GM12878 (cell line): ENCODE results near the gene ATAD3A. TPM values are rescaled to one million over a fixed set of nuclear protein-coding genes. Genes with fewer than 3 reads are reported as not detected.
A peak's percentile ranks its signal among the peaks of the same experiment; 100 is the strongest.
"Not testable (repeated sequence)": the region's sequence is repeated elsewhere in the genome, so short reads cannot be mapped to it uniquely, and the experiment has no call there.

Source experiments
- ATAC-seq: fragments of 200-7000 bp; cut with Tn5 transposase; 3 replicates; pipeline ENCODE4 v1.9.1; 2020; ENCODE audit warnings: mild to moderate bottlenecking, moderate library complexity
- BruUV-seq: library from RNA; stranded (reverse); fragments of 400-500 nt; replicated peaks from 2 replicates; lab custom pipeline; 2021; lab: Mats Ljungman, UMichigan
- CTCF ChIA-PET: fragments of 300-600 bp; sonication (Branson Sonifier 250); formaldehyde crosslinking; extraction: SDS; loops from one replicate; lab custom pipeline; 2021; ENCODE audit warnings: inconsistent platforms; lab: Yijun Ruan, JAX
- POLR2A ChIA-PET: fragments of 350-600 bp; formaldehyde crosslinking; extraction: SDS; loops from one replicate; lab custom pipeline; 2021; ENCODE audit warnings: inconsistent platforms; lab: Charles Lee
- RAD21 ChIA-PET: fragments of 300-600 bp; sonication (Branson Sonifier 250); formaldehyde crosslinking; loops from one replicate; lab custom pipeline; 2023; ENCODE audit warnings: antibody characterized with exemption; ENCODE audit not compliant: unreplicated experiment; lab: Charles Lee
- SMC1A ChIA-PET: fragments of 300-600 bp; sonication (Branson Sonifier 250); formaldehyde crosslinking; loops from one replicate; lab custom pipeline; 2023; ENCODE audit not compliant: unreplicated experiment, uncharacterized antibody; lab: Charles Lee
- DNase-seq: peaks from one replicate; pipeline ENCODE4 v3.0.0-alpha.2; 2011; ENCODE audit warnings: low read depth, low spot score
- FAIRE-seq: peaks from 3 replicates; lab custom pipeline; 2011; peaks lifted over from hg19 to GRCh38; lab: Jason Lieb, UNC
- H2AFZ ChIP-seq: 2 replicates; pipeline ENCODE4 v1.6.0; 2011; ENCODE audit warnings: low read depth, low read length, control low read depth; ENCODE audit not compliant: control insufficient read depth
- H3K27ac ChIP-seq: 2 replicates; pipeline ENCODE4 v1.5.1; 2011; ENCODE audit warnings: control low read depth; ENCODE audit not compliant: control insufficient read depth, insufficient read depth
- H3K27me3 ChIP-seq, 2 experiments: replicated peaks in 1 of 2; 2 replicates each; pipeline versions ENCODE4 v1.6.0 to v1.6.1; 2011; ENCODE audit warnings: low read length in 1 of 2; ENCODE audit not compliant: control insufficient read depth in 2 of 2, insufficient read depth in 2 of 2
- H3K36me3 ChIP-seq, 2 experiments: 2 replicates each; pipeline ENCODE4 v1.5.1; 2011; ENCODE audit warnings: low read length in 1 of 2; ENCODE audit not compliant: control insufficient read depth in 2 of 2, insufficient read depth in 2 of 2
- H3K4me1 ChIP-seq: 2 replicates; pipeline ENCODE4 v1.6.1; 2011; ENCODE audit warnings: mild to moderate bottlenecking, low read length, moderate library complexity, mixed read lengths; ENCODE audit not compliant: control insufficient read depth, insufficient read depth
- H3K4me2 ChIP-seq: 2 replicates; pipeline ENCODE4 v1.6.0; 2011; ENCODE audit warnings: control low read depth; ENCODE audit not compliant: control insufficient read depth, insufficient read depth
- H3K4me3 ChIP-seq: fragments of 200-600 bp; sonication (generic); 2 replicates; pipeline ENCODE4 v1.5.1; 2016
- H3K79me2 ChIP-seq: 2 replicates; pipeline ENCODE4 v1.6.0; 2011; ENCODE audit warnings: low read length; ENCODE audit not compliant: control insufficient read depth, insufficient read depth
- H3K9ac ChIP-seq: 2 replicates; pipeline ENCODE4 v1.8.0; 2011; ENCODE audit warnings: low read length, control low read depth, mixed read lengths; ENCODE audit not compliant: control insufficient read depth, insufficient read depth
- H3K9me3 ChIP-seq: replicated peaks from 3 replicates; pipeline ENCODE4 v1.5.1; 2011; ENCODE audit warnings: mild to moderate bottlenecking, low read length; ENCODE audit not compliant: control insufficient read depth, insufficient read depth
- H4K20me1 ChIP-seq: 2 replicates; pipeline ENCODE4 v1.6.0; 2011; ENCODE audit not compliant: control insufficient read depth, insufficient read depth
- POLR2A ChIP-seq: IDR thresholded peaks from 2 replicates; pipeline ENCODE4 v1.6.1; 2011; ENCODE audit warnings: low read depth, mild to moderate bottlenecking, low read length
- TCF3 ChIP-seq: IDR thresholded peaks from 2 replicates; pipeline ENCODE4 v1.6.1; 2012; ENCODE audit warnings: low read depth, mild to moderate bottlenecking, low read length, borderline replicate concordance; ENCODE audit not compliant: insufficient read depth
- WGBS: methylation state at CpG from one replicate; pipeline ENCODE4 v1.1.6; 2016; ENCODE audit warnings: low lambda C conversion rate; ENCODE audit not compliant: insufficient replicate concordance, insufficient coverage; ENCODE audit errors: missing lambda C conversion rate; 5-methylcytosine and 5-hydroxymethylcytosine counted together
- in situ Hi-C: fragments of 300-500 bp; cut with MboI; formaldehyde crosslinking; loops from 9 replicates; pipeline ENCODE4 v1.14.3; 2018; ENCODE audit warnings: mixed read lengths
- intact Hi-C: fragments of 100-400 bp; cut with micrococcal nuclease; formaldehyde crosslinking; loops from one replicate; pipeline ENCODE4 v1.14.2; 2022; ENCODE audit not compliant: unreplicated experiment
- polyA plus RNA-seq, 11 experiments: library from polyadenylated mRNA; depleted of rRNA in 4 of 11; unstranded in 6 of 11; stranded (reverse) in 5 of 11; fragments of >200 nt; fragmentation: Nextera tagmentation in 4 of 11; fragmentation: Illumina TruSeq in 1 of 11; extraction: Ambion mirVana in 4 of 11; extraction: Trizol in 1 of 11; gene quantifications; 1 replicate in 1 of 11; 2 replicates in 10 of 11; pipeline versions ENCODE4 v1.2.1 to v1.2.3, GENCODE V29; 2011 to 2016; ENCODE audit warnings: inconsistent platforms in 2 of 11, missing spikeins in 2 of 11, low read depth in 1 of 11
- total RNA-seq, 4 experiments: library from RNA; depleted of rRNA in 3 of 4; stranded (reverse); fragments of >200 nt in 3 of 4; fragmentation: Illumina TruSeq in 1 of 4; extraction: Trizol in 1 of 4; gene quantifications; 2 replicates each; pipeline versions ENCODE4 v1.2.1 to v1.2.3, GENCODE V29; 2013 to 2021
- TF ChIP-seq, protein P1 (sequence below): IDR thresholded peaks from 2 replicates; pipeline ENCODE4 v1.6.1; 2011; ENCODE audit warnings: mild to moderate bottlenecking, low read depth, low read length, moderate library complexity; ENCODE audit not compliant: insufficient replicate concordance
- TF ChIP-seq, protein P2 (sequence below): IDR thresholded peaks from 2 replicates; pipeline ENCODE4 v1.6.1; 2011; ENCODE audit warnings: borderline replicate concordance, low read depth, mild to moderate bottlenecking, moderate library complexity, low read length; ENCODE audit not compliant: insufficient read depth, poor library complexity, severe bottlenecking

The ATAD3A gene
- total and polyA plus RNA-seq, 10 of the 15 experiments (the other 5 are each of a cell fraction or from before 2014, with no cell fraction given), result 0.05 to 93.5 (median 38.9) TPM

GRCh38 chr1:1479547-1480487 is 32.1 kb upstream of the ATAD3A start:
- no peak overlapping the region for H3K4me3 ChIP-seq
- H3K9ac ChIP-seq, result no peak overlapping the region
- POLR2A ChIA-PET, result no interaction called here
- RAD21 ChIA-PET, result no interaction called here
- no peaks in the 10 kb centered on the region for H3K4me1 ChIP-seq
- H3K4me2 ChIP-seq, result no peak overlapping the region
- H2AFZ ChIP-seq, result no peak overlapping the region
- CTCF ChIA-PET, result no interaction called here
- in situ Hi-C loops, result no loop called here
- peaks cover 7 to 29% of the 10 kb centered on the region in 2 experiments; a peak in 3 of 4 replicates for H3K36me3 ChIP-seq
- intact Hi-C loops, result no loop called here
- ATAC-seq (no peak), DNase-seq (no peak), FAIRE-seq (no peak)
- 95% methylated on average over 37 of the region's 42 CpGs for WGBS
- no peaks in the 10 kb centered on the region for H3K27me3 ChIP-seq
- no peaks in the 10 kb centered on the region; the same call in none of the 2 replicates for H3K79me2 ChIP-seq
- SMC1A ChIA-PET, result no interaction called here
- H3K9me3 ChIP-seq, result no peaks in the 10 kb centered on the region
- no TSS peak for BruUV-seq
- H4K20me1 ChIP-seq, result no peaks in the 10 kb centered on the region
- H3K27ac ChIP-seq, result no peak overlapping the region
- TF ChIP-seq, protein P1, sequence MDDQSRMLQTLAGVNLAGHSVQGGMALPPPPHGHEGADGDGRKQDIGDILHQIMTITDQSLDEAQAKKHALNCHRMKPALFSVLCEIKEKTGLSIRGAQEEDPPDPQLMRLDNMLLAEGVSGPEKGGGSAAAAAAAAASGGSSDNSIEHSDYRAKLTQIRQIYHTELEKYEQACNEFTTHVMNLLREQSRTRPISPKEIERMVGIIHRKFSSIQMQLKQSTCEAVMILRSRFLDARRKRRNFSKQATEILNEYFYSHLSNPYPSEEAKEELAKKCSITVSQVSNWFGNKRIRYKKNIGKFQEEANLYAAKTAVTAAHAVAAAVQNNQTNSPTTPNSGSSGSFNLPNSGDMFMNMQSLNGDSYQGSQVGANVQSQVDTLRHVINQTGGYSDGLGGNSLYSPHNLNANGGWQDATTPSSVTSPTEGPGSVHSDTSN, result no peak
- TF ChIP-seq, protein P2, sequence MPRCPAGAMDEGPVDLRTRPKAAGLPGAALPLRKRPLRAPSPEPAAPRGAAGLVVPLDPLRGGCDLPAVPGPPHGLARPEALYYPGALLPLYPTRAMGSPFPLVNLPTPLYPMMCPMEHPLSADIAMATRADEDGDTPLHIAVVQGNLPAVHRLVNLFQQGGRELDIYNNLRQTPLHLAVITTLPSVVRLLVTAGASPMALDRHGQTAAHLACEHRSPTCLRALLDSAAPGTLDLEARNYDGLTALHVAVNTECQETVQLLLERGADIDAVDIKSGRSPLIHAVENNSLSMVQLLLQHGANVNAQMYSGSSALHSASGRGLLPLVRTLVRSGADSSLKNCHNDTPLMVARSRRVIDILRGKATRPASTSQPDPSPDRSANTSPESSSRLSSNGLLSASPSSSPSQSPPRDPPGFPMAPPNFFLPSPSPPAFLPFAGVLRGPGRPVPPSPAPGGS, result peak; percentile 90
- 0 out of 2 replicates have a peak, but pooled peaks have one; percentile 55 for TF ChIP-seq POLR2A
- TF ChIP-seq TCF3, result 0 out of 2 replicates have a peak, but pooled peaks have one; percentile 25

GRCh38 chr1:1480488-1480867 is 31.5 kb upstream of the ATAD3A start:
- intact Hi-C loops, H3K79me2 ChIP-seq, H3K4me2 ChIP-seq, H3K9ac ChIP-seq, H3K4me1 ChIP-seq, SMC1A ChIA-PET, CTCF ChIA-PET, H3K4me3 ChIP-seq, FAIRE-seq, RAD21 ChIA-PET, H4K20me1 ChIP-seq, in situ Hi-C loops, H3K27ac ChIP-seq, DNase-seq, BruUV-seq, H3K9me3 ChIP-seq, POLR2A ChIA-PET, ATAC-seq, H3K27me3 ChIP-seq, H2AFZ ChIP-seq: not testable (repeated sequence)
- peaks cover 7 to 29% of the 10 kb centered on the region in 2 experiments; a peak in 3 of 4 replicates for H3K36me3 ChIP-seq
- 98% methylated on average over 16 of the region's 16 CpGs for WGBS

DNA sequence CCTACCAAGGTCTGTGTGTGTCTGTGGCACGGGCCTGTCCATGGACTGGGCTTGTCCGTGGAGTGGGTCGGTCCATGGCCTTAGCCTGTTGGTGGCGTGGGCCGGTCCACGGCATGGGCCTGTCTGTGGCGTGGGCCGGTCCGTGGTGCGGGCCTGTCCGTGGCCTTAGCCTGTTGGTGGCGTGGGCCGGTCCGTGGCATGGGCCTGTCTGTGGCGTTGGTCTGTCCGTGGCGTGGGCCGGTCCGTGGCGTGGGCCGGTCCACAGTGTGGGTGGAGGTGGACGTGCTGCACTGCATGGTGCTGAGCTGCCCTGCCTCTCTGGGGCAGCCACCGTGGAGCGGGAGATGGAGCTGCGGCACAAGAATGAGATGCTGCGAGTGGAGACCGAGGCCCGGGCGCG is 30.2 kb upstream of the ATAD3A start:
- H3K36me3 ChIP-seq, result peaks cover 5 to 31% of the 10 kb centered on the region in 2 experiments; a peak in 3 of 4 replicates
- H3K4me1 ChIP-seq, H3K4me3 ChIP-seq, H3K27ac ChIP-seq, FAIRE-seq, H3K9me3 ChIP-seq, POLR2A ChIA-PET, DNase-seq, CTCF ChIA-PET, ATAC-seq, H3K9ac ChIP-seq, RAD21 ChIA-PET, SMC1A ChIA-PET, intact Hi-C loops, in situ Hi-C loops, H4K20me1 ChIP-seq, H3K79me2 ChIP-seq, H2AFZ ChIP-seq, H3K27me3 ChIP-seq, BruUV-seq, H3K4me2 ChIP-seq: not testable (repeated sequence)
- 97% methylated on average over 26 of the region's 30 CpGs for WGBS
